22Rv1 (cell line): Measurements from ENCODE around the gene RNF112.

Experiments
- CTCF ChIP-seq: fragments of 450-650 bp; IDR thresholded peaks from 2 replicates; pipeline ENCODE4 v1.5.1; 2017; ENCODE audit warnings: mild to moderate bottlenecking
- ZFX ChIP-seq: fragments of 450-650 bp; IDR thresholded peaks from 2 replicates; pipeline ENCODE4 v1.6.1; 2017; ENCODE audit warnings: antibody characterized with exemption, borderline replicate concordance

- TF ChIP-seq CTCF = no peak
- TF ChIP-seq ZFX = no peak
These were observed 34.2 kb upstream of the RNF112 start for GRCh38 chr17:19376811-19377210.
